Activated B cell treated with CpG ODN at 0.5 μM for 24 hours (primary cell): Measurements from ENCODE around the gene C16orf95. TPM values are rescaled to one million over a fixed set of nuclear protein-coding genes. Genes with fewer than 3 reads are reported as not detected.

Experiments
- ATAC-seq: fragments of 200-7000 bp; cut with Tn5 transposase; one replicate; pipeline ENCODE4 v1.10.0; 2021; ENCODE audit warnings: low read depth, mild to moderate bottlenecking, moderate library complexity
- CTCF ChIA-PET: fragments of 350-600 bp; sonication (Branson Sonifier 250); formaldehyde crosslinking; loops from one replicate; lab custom pipeline; 2021; ENCODE audit warnings: antibody characterized with exemption; lab: Charles Lee
- POLR2A ChIA-PET: fragments of 350-600 bp; sonication (Branson Sonifier 250); formaldehyde crosslinking; loops from one replicate; lab custom pipeline; 2021; ENCODE audit warnings: antibody characterized with exemption; lab: Charles Lee
- DNase-seq: peaks from one replicate; pipeline ENCODE4 v3.0.0; 2022
- H3K27ac Mint-ChIP-seq: one replicate; pipeline ENCODE4 v1.8.0; 2020; ENCODE audit warnings: mixed read lengths
- H3K27me3 Mint-ChIP-seq: one replicate; pipeline ENCODE4 v1.8.0; 2021; ENCODE audit warnings: mixed read lengths
- H3K36me3 Mint-ChIP-seq: one replicate; pipeline ENCODE4 v1.8.0; 2021; ENCODE audit warnings: low read depth, mixed read lengths
- H3K4me1 Mint-ChIP-seq: one replicate; pipeline ENCODE4 v1.8.0; 2021; ENCODE audit warnings: mixed read lengths
- H3K4me3 Mint-ChIP-seq: one replicate; pipeline ENCODE4 v1.8.0; 2020; ENCODE audit warnings: mild to moderate bottlenecking, mixed read lengths
- H3K9me3 Mint-ChIP-seq: one replicate; pipeline ENCODE4 v1.8.0; 2020; ENCODE audit warnings: mixed read lengths
- CTCF ChIP-seq: fragments of 200-600 bp; IDR thresholded peaks from one replicate; pipeline ENCODE4 v1.8.0; 2022; ENCODE audit warnings: antibody characterized with exemption, mild to moderate bottlenecking
- intact Hi-C: fragments of 100-400 bp; cut with micrococcal nuclease; formaldehyde crosslinking; loops from one replicate; pipeline ENCODE4 v1.15.1; 2024
- total RNA-seq: library from RNA; stranded (reverse); gene quantifications from 2 replicates; pipeline ENCODE4 v1.2.3, GENCODE V29; 2022

Gene C16orf95
- total RNA-seq, 1 donor from 2014 or later = 2.1 TPM

- intact Hi-C loops = no loop called here
- Mint-ChIP-seq H3K4me3 (no peak overlapping the region), H3K27me3 (no peaks in the 10 kb centered on the region), H3K36me3 (peaks cover 55% of the 10 kb centered on the region), H3K4me1 (peaks cover 2% of the 10 kb centered on the region), H3K9me3 (no peaks in the 10 kb centered on the region), H3K27ac (no peak overlapping the region)
- ATAC-seq (no peak), DNase-seq (no peak)
- no peak for TF ChIP-seq CTCF
- CTCF ChIA-PET = no interaction called here
- POLR2A ChIA-PET = no interaction called here
Measured at GRCh38 chr16:87358696-87359095, 41.5 kb upstream of the C16orf95 start.

- H3K27ac Mint-ChIP-seq = no peak overlapping the region
- CTCF ChIA-PET = no interaction called here
- no peak for ATAC-seq
- no peaks in the 10 kb centered on the region for H3K27me3 Mint-ChIP-seq
- TF ChIP-seq CTCF = no peak
- POLR2A ChIA-PET = no interaction called here
- H3K4me3 Mint-ChIP-seq = no peak overlapping the region
- no peak for DNase-seq
- H3K4me1 Mint-ChIP-seq = no peaks in the 10 kb centered on the region
- no peaks in the 10 kb centered on the region for H3K9me3 Mint-ChIP-seq
- H3K36me3 Mint-ChIP-seq = peaks cover 50% of the 10 kb centered on the region
- intact Hi-C loops = no loop called here
Measured at GRCh38 chr16:87358250-87358649, 41.1 kb upstream of the C16orf95 start.

DNA sequence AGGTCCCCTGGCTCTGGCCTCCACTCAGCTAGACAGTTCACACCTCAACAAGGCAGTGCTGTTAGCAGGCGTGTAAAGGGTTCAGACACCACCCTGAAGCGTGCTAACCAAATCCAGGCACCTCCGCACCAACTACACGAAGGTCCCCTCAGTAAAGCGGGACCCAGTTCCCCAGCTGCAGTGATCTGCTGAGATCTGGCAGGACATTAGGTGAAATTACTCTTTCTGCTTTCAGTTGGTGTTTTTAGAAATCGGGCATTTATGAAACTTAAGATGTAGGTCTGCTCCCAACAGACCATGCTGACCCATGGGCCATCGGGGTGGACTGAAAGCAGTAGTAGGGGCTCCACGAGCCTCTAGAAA, 39.3 kb upstream of the C16orf95 start:
- CTCF ChIA-PET = no interaction called here
- POLR2A ChIA-PET = no interaction called here
- H3K27me3 Mint-ChIP-seq = no peaks in the 10 kb centered on the region
- ATAC-seq (no peak), DNase-seq (no peak)
- H3K27ac Mint-ChIP-seq = no peak overlapping the region
- no peaks in the 10 kb centered on the region for H3K4me1 Mint-ChIP-seq
- no peak overlapping the region for H3K4me3 Mint-ChIP-seq
- no peak for TF ChIP-seq CTCF
- intact Hi-C loops = no loop called here
- peaks cover 49% of the 10 kb centered on the region for H3K36me3 Mint-ChIP-seq
- no peaks in the 10 kb centered on the region for H3K9me3 Mint-ChIP-seq

GRCh38 chr16:87353613-87354012, 36.4 kb upstream of the C16orf95 start:
- intact Hi-C loops = no loop called here
- ATAC-seq = no peak
- DNase-seq = no peak
- H3K9me3 Mint-ChIP-seq = no peaks in the 10 kb centered on the region
- H3K27ac Mint-ChIP-seq = no peak overlapping the region
- TF ChIP-seq CTCF = no peak
- H3K4me3 Mint-ChIP-seq = no peak overlapping the region
- POLR2A ChIA-PET = no interaction called here
- no peaks in the 10 kb centered on the region for H3K27me3 Mint-ChIP-seq
- H3K4me1 Mint-ChIP-seq = no peaks in the 10 kb centered on the region
- CTCF ChIA-PET = no interaction called here
- H3K36me3 Mint-ChIP-seq = peaks cover 45% of the 10 kb centered on the region

DNA sequence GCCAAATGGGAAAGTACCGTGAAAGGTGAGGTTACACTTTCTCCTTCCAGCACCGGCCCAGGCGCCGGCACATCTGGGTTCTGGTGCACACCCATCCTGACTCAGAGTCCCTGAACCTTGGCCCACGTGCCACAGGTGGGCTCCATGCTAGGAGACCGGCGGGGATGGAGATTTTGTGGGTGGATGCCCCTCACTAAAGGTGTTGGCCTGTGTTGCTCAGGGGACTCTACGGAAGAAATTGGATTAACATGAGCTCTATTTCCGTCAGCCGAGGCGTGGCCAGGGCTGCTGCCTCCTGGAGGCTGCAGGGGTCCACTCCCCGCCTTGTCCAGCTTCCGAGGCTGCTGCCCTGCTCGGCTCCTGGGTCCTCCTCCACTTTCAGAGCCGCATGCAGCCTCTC, 35.6 kb upstream of the C16orf95 start:
- Mint-ChIP-seq H3K9me3 (no peaks in the 10 kb centered on the region), H3K27me3 (no peaks in the 10 kb centered on the region), H3K27ac (no peak overlapping the region), H3K4me3 (no peak overlapping the region), H3K4me1 (no peaks in the 10 kb centered on the region), H3K36me3 (peaks cover 38% of the 10 kb centered on the region)
- ATAC-seq (no peak), DNase-seq (no peak)
- intact Hi-C loops = no loop called here
- TF ChIP-seq CTCF = no peak
- ChIA-PET POLR2A (no interaction called here), CTCF (no interaction called here)
